GM19395 (cell line): ENCODE results near the gene NADSYN1.

Experiments used
- ATAC-seq: cut with Tn5 transposase; IDR thresholded peaks from one replicate; pipeline ENCODE4 v1.9.1; 2021; ENCODE audit warnings: mild to moderate bottlenecking, moderate library complexity; ENCODE audit not compliant: unreplicated experiment

The NADSYN1 gene

GRCh38 chr11:71542879-71543777 lies 90.1 kb downstream of the NADSYN1 start:
- no peak for ATAC-seq

GRCh38 chr11:71543866-71544265 lies 90.9 kb downstream of the NADSYN1 start:
- ATAC-seq, result no peak

GRCh38 chr11:71544525-71545214 lies 91.7 kb downstream of the NADSYN1 start:
- ATAC-seq, result no peak

- ATAC-seq, result no peak
Observed at GRCh38 chr11:71545405-71545966, 92.5 kb downstream of the NADSYN1 start.

- no peak for ATAC-seq
Observed at GRCh38 chr11:71548120-71548519, 95.1 kb downstream of the NADSYN1 start, which contains the start of gene KRTAP5-9. TSS of gene KRTAP5-9 (plus strand) at chr11:71548420. CDS start at chr11:71548658, 238 bp downstream.

- ATAC-seq, result no peak
Observed at GRCh38 chr11:71548716-71549151, 95.7 kb downstream of the NADSYN1 start.
